Neural crest cell (in vitro differentiated cells): ENCODE data around the gene TMEM107. TPM values are rescaled to one million over a fixed set of nuclear protein-coding genes. Genes with fewer than 3 reads are reported as not detected.

Source experiments
- DNase-seq: peaks from one replicate; pipeline ENCODE4 v3.0.0; 2021; ENCODE audit warnings: low read depth, mixed read lengths, low spot score
- H3K27ac Mint-ChIP-seq: one replicate; pipeline ENCODE4 v1.8.0; 2021; ENCODE audit warnings: mild to moderate bottlenecking, mixed read lengths; ENCODE audit not compliant: unreplicated experiment
- H3K27me3 Mint-ChIP-seq: 2 replicates; pipeline ENCODE4 v1.8.0; 2021; ENCODE audit warnings: low read depth, mild to moderate bottlenecking, mixed read lengths
- H3K36me3 Mint-ChIP-seq: 2 replicates; pipeline ENCODE4 v1.8.0; 2021; ENCODE audit warnings: low read depth, mild to moderate bottlenecking, mixed read lengths
- H3K4me1 Mint-ChIP-seq: 2 replicates; pipeline ENCODE4 v1.8.0; 2021; ENCODE audit warnings: mixed read lengths
- H3K4me3 Mint-ChIP-seq: one replicate; pipeline ENCODE4 v1.8.0; 2021; ENCODE audit warnings: mild to moderate bottlenecking, mixed read lengths
- H3K9me3 Mint-ChIP-seq: 2 replicates; pipeline ENCODE4 v1.8.0; 2021; ENCODE audit warnings: mixed read lengths
- total RNA-seq: library from RNA; stranded (reverse); gene quantifications from 2 replicates; pipeline ENCODE4 v1.2.1, GENCODE V29; 2021
- TF ChIP-seq, protein P1 (sequence below): fragments of 200-600 bp; sonication (generic); conservative IDR thresholded peaks from 2 replicates; pipeline ENCODE4 v1.5.0; 2021; ENCODE audit warnings: antibody characterized with exemption, mild to moderate bottlenecking

The TMEM107 gene
- total RNA-seq, 1 donor from 2014 or later = 41.4 TPM

DNA sequence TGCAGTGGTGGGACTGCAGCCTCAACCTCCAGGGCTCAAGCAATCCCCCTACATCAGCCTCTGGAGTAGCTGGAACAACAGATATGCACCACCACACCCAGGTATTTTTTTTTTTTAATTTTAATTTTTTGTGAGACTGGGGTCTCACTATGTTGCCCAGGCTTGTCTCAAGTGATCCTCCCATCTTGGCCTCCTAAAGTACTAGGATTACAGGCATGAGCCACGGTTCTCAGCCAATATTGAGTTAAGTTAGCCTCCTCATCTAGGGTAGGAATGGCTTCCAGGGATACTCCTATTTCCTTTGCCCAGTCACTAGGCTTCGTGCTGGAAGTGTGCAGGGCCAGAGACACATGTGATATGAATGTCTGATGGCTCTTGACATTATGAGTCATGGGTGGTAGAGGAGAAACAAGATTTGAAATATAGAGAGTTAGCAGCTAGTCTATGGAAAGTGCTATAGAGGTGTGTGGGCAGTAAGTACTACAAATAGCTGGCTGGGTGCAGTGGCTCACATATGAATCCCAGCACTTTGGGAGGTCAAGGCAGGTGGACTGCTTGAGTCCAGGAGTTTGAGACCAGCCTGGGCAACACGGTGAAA is 44.2 kb downstream of the TMEM107 start:
- TF ChIP-seq, protein P1, sequence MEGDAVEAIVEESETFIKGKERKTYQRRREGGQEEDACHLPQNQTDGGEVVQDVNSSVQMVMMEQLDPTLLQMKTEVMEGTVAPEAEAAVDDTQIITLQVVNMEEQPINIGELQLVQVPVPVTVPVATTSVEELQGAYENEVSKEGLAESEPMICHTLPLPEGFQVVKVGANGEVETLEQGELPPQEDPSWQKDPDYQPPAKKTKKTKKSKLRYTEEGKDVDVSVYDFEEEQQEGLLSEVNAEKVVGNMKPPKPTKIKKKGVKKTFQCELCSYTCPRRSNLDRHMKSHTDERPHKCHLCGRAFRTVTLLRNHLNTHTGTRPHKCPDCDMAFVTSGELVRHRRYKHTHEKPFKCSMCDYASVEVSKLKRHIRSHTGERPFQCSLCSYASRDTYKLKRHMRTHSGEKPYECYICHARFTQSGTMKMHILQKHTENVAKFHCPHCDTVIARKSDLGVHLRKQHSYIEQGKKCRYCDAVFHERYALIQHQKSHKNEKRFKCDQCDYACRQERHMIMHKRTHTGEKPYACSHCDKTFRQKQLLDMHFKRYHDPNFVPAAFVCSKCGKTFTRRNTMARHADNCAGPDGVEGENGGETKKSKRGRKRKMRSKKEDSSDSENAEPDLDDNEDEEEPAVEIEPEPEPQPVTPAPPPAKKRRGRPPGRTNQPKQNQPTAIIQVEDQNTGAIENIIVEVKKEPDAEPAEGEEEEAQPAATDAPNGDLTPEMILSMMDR = no peak
- Mint-ChIP-seq H3K4me3 (peak overlapping the region; percentile 15), H3K27ac (no peak overlapping the region), H3K36me3 (no peaks in the 10 kb centered on the region), H3K9me3 (no peaks in the 10 kb centered on the region), H3K27me3 (peaks cover 37% of the 10 kb centered on the region), H3K4me1 (peaks cover 10% of the 10 kb centered on the region)
- no peak for DNase-seq

- TF ChIP-seq, protein P1 = no peak
- Mint-ChIP-seq H3K27ac (no peak overlapping the region), H3K36me3 (no peaks in the 10 kb centered on the region), H3K27me3 (peaks cover 69% of the 10 kb centered on the region), H3K4me1 (peaks cover 38% of the 10 kb centered on the region), H3K4me3 (peak overlapping the region; percentile 42), H3K9me3 (no peaks in the 10 kb centered on the region)
- DNase-seq = no peak
Measured at GRCh38 chr17:8128125-8128784, 47.9 kb downstream of the TMEM107 start.

DNA sequence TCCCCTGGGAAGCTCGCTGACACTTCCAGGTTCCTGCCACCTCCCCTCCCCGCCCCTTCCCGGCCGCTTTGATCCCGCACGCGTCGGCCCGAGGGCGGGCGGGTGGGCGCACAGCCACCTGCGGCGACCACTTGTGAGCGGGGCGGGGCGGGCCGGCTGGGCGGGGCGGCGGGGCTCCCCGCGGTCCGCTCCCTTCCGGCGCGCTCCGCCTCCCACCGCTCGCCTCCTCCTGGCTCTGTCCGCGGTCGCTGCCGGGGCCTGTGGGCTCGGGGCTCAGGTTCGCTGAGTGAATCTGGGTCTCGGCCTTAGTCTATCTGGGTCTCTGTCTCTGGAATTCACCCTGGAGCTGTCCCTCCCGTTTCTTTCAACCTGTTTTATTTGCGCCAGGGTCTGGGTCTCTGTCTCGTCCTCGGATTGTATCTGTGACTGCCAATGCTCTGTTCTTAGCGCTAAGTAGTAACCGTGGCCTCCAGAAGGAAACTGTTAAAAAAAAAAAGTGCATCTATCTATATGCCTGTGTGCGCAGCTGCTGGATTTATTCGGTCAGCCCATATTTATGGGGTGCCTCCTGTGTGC is 49.6 kb downstream of the TMEM107 start:
- Mint-ChIP-seq H3K4me3 (peak overlapping the region; percentile 90), H3K36me3 (no peaks in the 10 kb centered on the region), H3K9me3 (no peaks in the 10 kb centered on the region), H3K27me3 (peaks cover 82% of the 10 kb centered on the region), H3K27ac (no peak overlapping the region), H3K4me1 (peaks cover 45% of the 10 kb centered on the region)
- TF ChIP-seq, protein P1 = peak; percentile 15
- DNase-seq = peak; percentile 30

- DNase-seq = peak; percentile 27
- Mint-ChIP-seq H3K4me3 (peak overlapping the region; percentile 88), H3K9me3 (no peaks in the 10 kb centered on the region), H3K27me3 (peaks cover 82% of the 10 kb centered on the region), H3K4me1 (peaks cover 47% of the 10 kb centered on the region), H3K27ac (no peak overlapping the region), H3K36me3 (no peaks in the 10 kb centered on the region)
- TF ChIP-seq, protein P1 = no peak
Measured at GRCh38 chr17:8125947-8126490, 50.2 kb downstream of the TMEM107 start.

- H3K9me3 Mint-ChIP-seq = no peaks in the 10 kb centered on the region
- H3K4me3 Mint-ChIP-seq = peak overlapping the region; percentile 88
- TF ChIP-seq, protein P1 = no peak
- DNase-seq = peak; percentile 93
- H3K36me3 Mint-ChIP-seq = peaks cover 2% of the 10 kb centered on the region
- H3K27me3 Mint-ChIP-seq = peaks cover 89% of the 10 kb centered on the region
- peaks cover 54% of the 10 kb centered on the region for H3K4me1 Mint-ChIP-seq
- no peak overlapping the region for H3K27ac Mint-ChIP-seq
Measured at GRCh38 chr17:8125154-8125946, 50.8 kb downstream of the TMEM107 start.
